T-helper 17 cell (primary cell): ENCODE data around the gene F10. TPM values are rescaled to one million over a fixed set of nuclear protein-coding genes. Genes with fewer than 3 reads are reported as not detected.
A peak's percentile ranks its signal among the peaks of the same experiment; 100 is the strongest.

ENCODE experiments used
- ATAC-seq: fragments of 150-1000 bp; cut with Tn5 transposase; 2 replicates; pipeline ENCODE4 v1.10.0; 2021; ENCODE audit warnings: mild to moderate bottlenecking, moderate library complexity
- DNase-seq, 3 donors: peaks; one replicate each; pipeline versions ENCODE4 v3.0.0 to v3.0.0-alpha.2; 2020 to 2021
- H3K9me3 ChIP-seq: one replicate; pipeline ENCODE4 v1.7.0; 2013; ENCODE audit warnings: low read length, mild to moderate bottlenecking; ENCODE audit not compliant: control insufficient read depth, poor library complexity, severe bottlenecking
- H3K27ac Mint-ChIP-seq: one replicate; pipeline ENCODE4 v1.8.0; 2022; ENCODE audit warnings: mild to moderate bottlenecking, moderate library complexity, mixed read lengths
- H3K27me3 Mint-ChIP-seq: one replicate; pipeline ENCODE4 v1.8.0; 2022; ENCODE audit warnings: mixed read lengths
- H3K36me3 Mint-ChIP-seq: one replicate; pipeline ENCODE4 v1.8.0; 2022; ENCODE audit warnings: low read depth, mixed read lengths
- H3K4me1 Mint-ChIP-seq: one replicate; pipeline ENCODE4 v1.8.0; 2022; ENCODE audit warnings: mild to moderate bottlenecking, mixed read lengths
- H3K4me3 Mint-ChIP-seq: one replicate; pipeline ENCODE4 v1.8.0; 2022; ENCODE audit warnings: mild to moderate bottlenecking, moderate library complexity, mixed read lengths
- total RNA-seq, 4 donors: library from RNA in 2 of 4; stranded (reverse) in 2 of 4; gene quantifications; one replicate each; pipeline ENCODE4 v1.2.3 and lab custom pipeline; 2022 to 2026

The F10 gene
- total RNA-seq, 2 donors from 2014 or later, result not detected

DNA sequence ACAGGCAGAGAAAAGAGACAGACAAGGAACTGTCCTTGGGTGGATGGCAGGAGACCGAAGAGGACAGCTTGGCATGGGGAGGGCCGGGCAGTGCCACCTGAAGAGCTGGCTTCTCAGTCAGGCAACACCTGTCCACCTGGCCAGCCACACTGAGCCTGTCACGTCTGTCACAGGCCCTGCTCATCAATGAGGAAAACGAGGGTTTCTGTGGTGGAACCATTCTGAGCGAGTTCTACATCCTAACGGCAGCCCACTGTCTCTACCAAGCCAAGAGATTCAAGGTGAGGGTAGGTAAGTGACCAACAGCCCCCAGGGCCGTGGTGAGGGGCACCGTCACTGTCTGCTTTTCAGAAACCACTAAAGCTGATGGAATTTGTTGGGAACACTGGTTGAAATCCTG, 24.6 kb downstream of the F10 start:
- ATAC-seq (no peak), DNase-seq (no peak)
- peaks cover 5% of the 10 kb centered on the region for H3K27me3 Mint-ChIP-seq
- H3K4me3 Mint-ChIP-seq, result no peak overlapping the region
- H3K9me3 ChIP-seq, result no peaks in the 10 kb centered on the region
- H3K27ac Mint-ChIP-seq, result no peak overlapping the region
- H3K36me3 Mint-ChIP-seq, result no peaks in the 10 kb centered on the region
- peaks cover 3% of the 10 kb centered on the region for H3K4me1 Mint-ChIP-seq

DNA sequence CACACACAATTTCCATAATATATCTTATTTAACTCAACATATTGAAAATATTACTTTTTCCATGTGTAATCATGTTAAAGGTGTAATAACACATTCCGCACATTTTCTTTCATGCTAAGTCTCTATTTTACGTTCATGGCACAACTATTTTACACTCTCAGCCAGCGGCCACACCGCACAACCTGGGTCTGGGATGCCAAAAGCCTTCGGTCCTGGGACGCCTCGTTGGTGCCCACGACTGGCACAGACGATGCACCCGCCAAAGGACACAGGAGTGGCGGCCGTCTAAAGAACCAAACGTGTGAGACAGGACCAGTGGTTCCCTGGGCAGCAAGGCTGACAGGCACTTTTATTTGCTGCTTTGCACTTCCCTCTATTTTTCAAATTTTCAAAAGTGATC, 25.8 kb downstream of the F10 start:
- H3K4me3 Mint-ChIP-seq, result no peak overlapping the region
- H3K27ac Mint-ChIP-seq, result no peak overlapping the region
- peaks cover 10% of the 10 kb centered on the region for H3K4me1 Mint-ChIP-seq
- no peaks in the 10 kb centered on the region for H3K9me3 ChIP-seq
- H3K36me3 Mint-ChIP-seq, result peaks cover 2% of the 10 kb centered on the region
- DNase-seq (no peak), ATAC-seq (no peak)
- peaks cover 5% of the 10 kb centered on the region for H3K27me3 Mint-ChIP-seq

DNA sequence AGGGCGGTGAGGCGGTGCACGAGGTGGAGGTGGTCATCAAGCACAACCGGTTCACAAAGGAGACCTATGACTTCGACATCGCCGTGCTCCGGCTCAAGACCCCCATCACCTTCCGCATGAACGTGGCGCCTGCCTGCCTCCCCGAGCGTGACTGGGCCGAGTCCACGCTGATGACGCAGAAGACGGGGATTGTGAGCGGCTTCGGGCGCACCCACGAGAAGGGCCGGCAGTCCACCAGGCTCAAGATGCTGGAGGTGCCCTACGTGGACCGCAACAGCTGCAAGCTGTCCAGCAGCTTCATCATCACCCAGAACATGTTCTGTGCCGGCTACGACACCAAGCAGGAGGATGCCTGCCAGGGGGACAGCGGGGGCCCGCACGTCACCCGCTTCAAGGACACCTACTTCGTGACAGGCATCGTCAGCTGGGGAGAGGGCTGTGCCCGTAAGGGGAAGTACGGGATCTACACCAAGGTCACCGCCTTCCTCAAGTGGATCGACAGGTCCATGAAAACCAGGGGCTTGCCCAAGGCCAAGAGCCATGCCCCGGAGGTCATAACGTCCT, 26.4 kb downstream of the F10 start:
- no peak for DNase-seq
- Mint-ChIP-seq H3K36me3 (peaks cover 2% of the 10 kb centered on the region), H3K4me1 (peaks cover 12% of the 10 kb centered on the region), H3K27ac (no peak overlapping the region), H3K27me3 (peaks cover 5% of the 10 kb centered on the region), H3K4me3 (no peak overlapping the region)
- H3K9me3 ChIP-seq, result no peaks in the 10 kb centered on the region
- ATAC-seq, result no peak

DNA sequence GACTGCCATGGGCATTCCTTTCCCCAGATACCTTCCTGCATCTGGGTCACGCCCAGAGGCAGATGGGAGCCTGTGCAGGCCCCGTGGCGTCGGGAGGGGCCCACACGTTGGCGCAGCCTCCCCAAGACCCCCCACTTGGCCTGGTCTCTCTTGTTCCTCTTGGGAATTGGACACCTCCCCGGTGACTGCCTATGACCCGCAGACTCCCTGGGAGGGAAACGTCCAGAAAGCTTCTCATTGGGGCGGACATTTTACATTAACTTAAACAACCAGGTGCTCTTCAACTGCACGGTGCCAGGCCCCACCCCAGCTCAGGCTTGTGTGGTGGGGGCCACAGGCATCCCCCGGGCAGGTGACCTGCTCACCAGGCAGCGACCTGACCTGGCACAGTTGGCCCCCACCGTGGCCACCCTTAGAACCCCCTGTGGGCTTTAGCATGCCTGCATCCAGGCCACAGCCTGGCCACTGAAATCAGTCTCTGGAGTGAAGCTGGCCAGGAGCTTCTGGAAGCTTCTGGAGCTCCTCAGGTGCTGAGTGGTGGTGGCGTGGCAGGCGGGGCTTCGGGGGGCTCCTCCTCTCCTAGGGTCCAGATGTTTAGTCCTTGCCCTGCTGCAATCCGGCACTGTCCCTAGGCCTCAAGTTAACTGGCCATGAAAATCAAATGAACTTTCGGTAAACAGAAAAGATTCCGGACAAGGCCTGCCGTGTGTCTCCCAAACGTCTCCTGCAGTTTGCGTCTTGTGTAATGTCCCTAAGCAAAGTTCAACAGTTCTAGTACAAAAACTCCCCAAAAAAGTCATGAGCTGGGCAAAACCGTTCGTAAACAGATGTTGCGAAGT, 27.3 kb downstream of the F10 start:
- H3K9me3 ChIP-seq, result no peaks in the 10 kb centered on the region
- DNase-seq (no peak), ATAC-seq (no peak)
- H3K36me3 Mint-ChIP-seq, result peaks cover 2% of the 10 kb centered on the region
- peaks cover 5% of the 10 kb centered on the region for H3K27me3 Mint-ChIP-seq
- no peak overlapping the region for H3K4me3 Mint-ChIP-seq
- peaks cover 12% of the 10 kb centered on the region for H3K4me1 Mint-ChIP-seq
- H3K27ac Mint-ChIP-seq, result no peak overlapping the region

- no peak for ATAC-seq
- no peak for DNase-seq
- H3K27ac Mint-ChIP-seq, result no peak overlapping the region
- H3K9me3 ChIP-seq, result no peaks in the 10 kb centered on the region
- peaks cover 5% of the 10 kb centered on the region for H3K27me3 Mint-ChIP-seq
- H3K36me3 Mint-ChIP-seq, result peaks cover 2% of the 10 kb centered on the region
- H3K4me3 Mint-ChIP-seq, result peak overlapping the region; percentile 66
- peaks cover 12% of the 10 kb centered on the region for H3K4me1 Mint-ChIP-seq
Observed at GRCh38 chr13:113150550-113151365, 28.2 kb downstream of the F10 start.

GRCh38 chr13:113151745-113152690, 29.4 kb downstream of the F10 start:
- DNase-seq (no peak), ATAC-seq (no peak)
- Mint-ChIP-seq H3K4me1 (peaks cover 12% of the 10 kb centered on the region), H3K36me3 (peaks cover 2% of the 10 kb centered on the region), H3K27me3 (no peaks in the 10 kb centered on the region), H3K27ac (peak overlapping the region; percentile 89), H3K4me3 (peak overlapping the region; percentile 96)
- H3K9me3 ChIP-seq, result no peaks in the 10 kb centered on the region

GRCh38 chr13:113152691-113152983, 30.0 kb downstream of the F10 start:
- Mint-ChIP-seq H3K4me1 (peaks cover 12% of the 10 kb centered on the region), H3K27me3 (no peaks in the 10 kb centered on the region), H3K27ac (peak overlapping the region; percentile 89), H3K4me3 (peak overlapping the region; percentile 96), H3K36me3 (peaks cover 2% of the 10 kb centered on the region)
- no peak for DNase-seq
- no peaks in the 10 kb centered on the region for H3K9me3 ChIP-seq
- ATAC-seq, result no peak

- H3K9me3 ChIP-seq, result no peaks in the 10 kb centered on the region
- H3K4me1 Mint-ChIP-seq, result peaks cover 14% of the 10 kb centered on the region
- peak in 1 of 3 donors; percentile 27 for DNase-seq
- H3K27ac Mint-ChIP-seq, result peak overlapping the region; percentile 89
- no peaks in the 10 kb centered on the region for H3K27me3 Mint-ChIP-seq
- ATAC-seq, result peak; percentile 35
- peaks cover 2% of the 10 kb centered on the region for H3K36me3 Mint-ChIP-seq
- peak overlapping the region; percentile 96 for H3K4me3 Mint-ChIP-seq
Observed at GRCh38 chr13:113152984-113153809, 30.6 kb downstream of the F10 start.

DNA sequence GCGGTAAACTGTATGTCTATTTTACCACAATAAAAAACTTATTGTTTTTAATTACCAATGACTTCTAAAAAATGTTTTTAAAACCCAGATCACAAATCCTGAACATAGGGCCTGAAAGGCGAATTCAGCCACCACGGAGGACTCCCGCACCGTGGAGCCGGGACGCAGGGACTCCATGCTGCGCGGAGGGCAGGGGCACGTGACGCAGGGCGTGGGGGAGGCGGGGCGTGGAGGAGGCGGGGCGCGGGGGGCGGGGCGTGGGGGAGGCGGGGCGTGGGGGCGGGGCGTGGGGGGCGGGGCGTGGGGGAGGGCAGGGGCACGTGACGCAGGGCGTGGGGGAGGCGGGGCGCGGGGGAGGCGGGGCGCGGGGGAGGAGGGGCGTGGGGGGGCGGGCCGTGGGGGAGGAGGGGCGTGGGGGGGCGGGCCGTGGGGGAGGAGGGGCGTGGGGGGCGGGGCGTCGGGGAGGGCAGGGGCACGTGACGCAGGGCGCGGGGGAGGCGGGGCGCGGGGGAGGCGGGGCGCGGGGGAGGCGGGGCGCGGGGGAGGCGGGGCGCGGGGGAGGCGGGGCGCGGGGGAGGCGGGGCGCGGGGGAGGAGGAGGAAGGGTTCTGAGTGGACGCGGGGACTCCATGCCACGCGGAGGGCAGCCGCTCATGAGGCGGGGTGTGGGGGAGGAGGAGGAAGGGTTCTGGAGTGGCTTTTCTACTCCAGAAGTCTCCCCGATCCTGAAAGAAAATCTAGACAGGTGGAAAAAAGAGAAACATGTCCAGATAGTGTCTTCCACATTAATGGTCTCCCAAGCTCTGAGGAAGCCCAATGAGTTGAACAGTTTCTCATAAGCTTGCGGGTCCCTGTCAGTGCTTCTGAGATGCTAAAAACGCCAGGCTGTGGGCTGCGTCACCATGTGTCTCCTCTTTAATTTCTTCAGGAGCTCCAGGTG, 31.5 kb downstream of the F10 start:
- H3K4me3 Mint-ChIP-seq, result peak overlapping the region; percentile 96
- peaks cover 2% of the 10 kb centered on the region for H3K36me3 Mint-ChIP-seq
- peaks cover 16% of the 10 kb centered on the region for H3K4me1 Mint-ChIP-seq
- ATAC-seq (peak; percentile 85), DNase-seq (peak; percentile 59 to 73 (median 70))
- peak overlapping the region; percentile 51 for H3K27ac Mint-ChIP-seq
- no peaks in the 10 kb centered on the region for H3K27me3 Mint-ChIP-seq
- H3K9me3 ChIP-seq, result no peaks in the 10 kb centered on the region

GRCh38 chr13:113155201-113155600, 32.6 kb downstream of the F10 start:
- H3K27ac Mint-ChIP-seq, result peak overlapping the region; percentile 27
- H3K36me3 Mint-ChIP-seq, result peaks cover 2% of the 10 kb centered on the region
- DNase-seq (no peak), ATAC-seq (no peak)
- peak overlapping the region; percentile 5 for H3K4me3 Mint-ChIP-seq
- H3K4me1 Mint-ChIP-seq, result peaks cover 20% of the 10 kb centered on the region
- no peaks in the 10 kb centered on the region for H3K27me3 Mint-ChIP-seq
- H3K9me3 ChIP-seq, result no peaks in the 10 kb centered on the region

DNA sequence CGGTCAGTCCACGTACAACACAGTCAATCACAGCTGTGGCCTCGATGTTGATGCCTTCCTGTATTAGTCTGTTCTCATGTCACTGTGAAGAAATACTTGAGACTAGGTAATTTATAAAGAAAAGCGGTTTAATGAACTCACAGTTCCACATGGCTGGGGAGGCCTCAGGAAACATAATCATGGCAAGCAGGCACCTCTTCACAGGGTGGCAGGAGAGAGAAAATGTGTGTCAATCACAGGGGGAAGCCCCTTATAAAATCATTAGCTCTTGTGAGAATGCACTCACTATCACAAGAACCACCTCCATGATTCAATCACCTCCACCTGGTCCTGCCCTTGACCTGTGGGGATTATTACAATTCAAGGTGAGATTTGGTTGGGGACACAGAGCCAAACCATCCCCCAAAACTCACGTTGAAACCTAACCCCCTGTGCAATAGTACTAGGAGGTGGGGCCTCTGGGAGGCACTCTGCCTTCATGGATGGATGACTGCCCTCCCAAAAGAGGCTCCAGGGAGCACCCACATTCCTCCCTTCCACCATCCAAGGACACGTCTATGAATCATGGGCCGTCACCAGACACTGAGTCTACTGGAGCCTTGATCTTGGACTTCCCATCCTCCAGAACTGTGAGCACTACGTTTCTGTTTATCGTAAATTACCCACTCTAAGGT, 33.5 kb downstream of the F10 start:
- H3K36me3 Mint-ChIP-seq, result peaks cover 2% of the 10 kb centered on the region
- no peak overlapping the region for H3K4me3 Mint-ChIP-seq
- no peak for ATAC-seq
- H3K27me3 Mint-ChIP-seq, result no peaks in the 10 kb centered on the region
- no peak overlapping the region for H3K27ac Mint-ChIP-seq
- H3K4me1 Mint-ChIP-seq, result peaks cover 23% of the 10 kb centered on the region
- DNase-seq, result no peak
- no peaks in the 10 kb centered on the region for H3K9me3 ChIP-seq
